ENCODE data around the gene AQP1. TPM values are rescaled to one million over a fixed set of nuclear protein-coding genes. Genes with fewer than 3 reads are reported as not detected.

Gene AQP1
- total RNA-seq, result 67.8 TPM

GRCh38 chr7:30911561-30911969 lies at the start of gene AQP1:
Gene AQP1, plus strand, starts transcription at chr7:30911853. Its CDS starts 57 bp downstream, at chr7:30911910.
- Histone ChIP-seq H3K27ac (ENCODE audit: low read depth, low read length) (peak within 1 kb of the TSS; percentile 51), H3K27me3 (ENCODE audit: control insufficient read depth in 3 of 3, insufficient read depth in 3 of 3, low read length in 3 of 3) (no peaks in the 10 kb centered on the region), H3K4me1 (ENCODE audit: control insufficient read depth in 3 of 3, insufficient read depth in 3 of 3, low read length in 3 of 3) (peaks cover 55 to 56% (median 56%) of the 10 kb centered on the region in 3 donors), H3K9ac (ENCODE audit: low read depth in 1 of 3, low read length in 3 of 3) (peak within 1 kb of the TSS; percentile 64 to 76 (median 71)), H3K9me3 (ENCODE audit: control insufficient read depth in 3 of 3, low read length in 3 of 3) (no peaks in the 10 kb centered on the region), H3K4me3 (ENCODE audit: low read length in 3 of 3) (peak within 1 kb of the TSS; percentile 62 to 72 (median 72)), H3K36me3 (ENCODE audit: control insufficient read depth in 3 of 3, insufficient read depth in 3 of 3, low read length in 3 of 3) (no peaks in the 10 kb centered on the region)

DNA sequence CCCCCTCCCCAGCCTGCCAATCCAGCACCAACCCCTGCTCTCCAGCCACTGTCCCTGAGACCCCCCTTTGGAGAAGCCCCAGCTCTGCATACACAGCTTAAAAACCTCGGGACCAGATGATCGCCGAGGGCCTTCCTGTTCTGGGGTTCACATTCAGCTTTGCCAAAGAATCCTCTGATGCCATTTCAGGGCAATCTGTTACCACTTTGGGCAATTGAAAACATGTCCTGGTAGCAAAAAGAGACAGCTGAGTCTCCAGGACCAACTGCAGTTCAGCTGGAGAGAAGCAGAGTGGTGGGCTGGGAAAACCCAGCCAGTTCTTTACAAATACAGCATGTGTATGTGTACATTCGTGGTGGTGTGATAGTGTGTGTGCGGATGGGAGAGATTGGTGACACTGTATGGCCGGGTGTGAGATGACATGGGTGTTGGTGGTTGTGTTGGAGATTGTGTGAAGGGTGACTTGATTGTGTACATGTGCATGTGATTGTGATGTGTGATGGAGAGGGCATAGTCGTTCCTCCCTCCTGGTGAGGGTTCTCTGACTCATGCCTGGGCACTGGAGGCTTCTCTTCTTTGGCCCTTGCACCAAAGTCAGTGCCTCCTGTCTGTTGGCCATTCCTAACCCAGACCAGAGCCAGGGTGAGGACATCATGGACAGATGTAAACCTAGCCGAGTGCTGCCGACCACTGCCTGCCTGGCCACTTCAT lies 48.5 kb upstream of the AQP1 start:
- no peaks in the 10 kb centered on the region for H3K27me3 ChIP-seq (ENCODE audit: control insufficient read depth in 3 of 3, insufficient read depth in 3 of 3, low read length in 3 of 3)
- H3K9ac ChIP-seq (ENCODE audit: low read depth in 1 of 3, low read length in 3 of 3), result no peak overlapping the region
- peaks cover 39 to 46% (median 39%) of the 10 kb centered on the region in 3 donors for H3K4me1 ChIP-seq (ENCODE audit: control insufficient read depth in 3 of 3, insufficient read depth in 3 of 3, low read length in 3 of 3)
- no peak overlapping the region for H3K4me3 ChIP-seq (ENCODE audit: low read length in 3 of 3)
- peak overlapping the region; percentile 60 for H3K27ac ChIP-seq (ENCODE audit: low read depth, low read length)
- no peaks in the 10 kb centered on the region for H3K9me3 ChIP-seq (ENCODE audit: control insufficient read depth in 3 of 3, low read length in 3 of 3)
- H3K36me3 ChIP-seq (ENCODE audit: control insufficient read depth in 3 of 3, insufficient read depth in 3 of 3, low read length in 3 of 3), result peaks cover 0 to 8% (median 6%) of the 10 kb centered on the region in 3 donors

- H3K4me1 ChIP-seq (ENCODE audit: control insufficient read depth in 3 of 3, insufficient read depth in 3 of 3, low read length in 3 of 3), result peaks cover 39 to 47% (median 43%) of the 10 kb centered on the region in 3 donors
- H3K27me3 ChIP-seq (ENCODE audit: control insufficient read depth in 3 of 3, insufficient read depth in 3 of 3, low read length in 3 of 3), result no peaks in the 10 kb centered on the region
- no peaks in the 10 kb centered on the region for H3K9me3 ChIP-seq (ENCODE audit: control insufficient read depth in 3 of 3, low read length in 3 of 3)
- no peak overlapping the region for H3K4me3 ChIP-seq (ENCODE audit: low read length in 3 of 3)
- peaks cover 0 to 10% (median 6%) of the 10 kb centered on the region in 3 donors for H3K36me3 ChIP-seq (ENCODE audit: control insufficient read depth in 3 of 3, insufficient read depth in 3 of 3, low read length in 3 of 3)
- no peak overlapping the region for H3K9ac ChIP-seq (ENCODE audit: low read depth in 1 of 3, low read length in 3 of 3)
- H3K27ac ChIP-seq (ENCODE audit: low read depth, low read length), result peak overlapping the region; percentile 60
Observed at GRCh38 chr7:30863706-30864035, 48.0 kb upstream of the AQP1 start.

DNA sequence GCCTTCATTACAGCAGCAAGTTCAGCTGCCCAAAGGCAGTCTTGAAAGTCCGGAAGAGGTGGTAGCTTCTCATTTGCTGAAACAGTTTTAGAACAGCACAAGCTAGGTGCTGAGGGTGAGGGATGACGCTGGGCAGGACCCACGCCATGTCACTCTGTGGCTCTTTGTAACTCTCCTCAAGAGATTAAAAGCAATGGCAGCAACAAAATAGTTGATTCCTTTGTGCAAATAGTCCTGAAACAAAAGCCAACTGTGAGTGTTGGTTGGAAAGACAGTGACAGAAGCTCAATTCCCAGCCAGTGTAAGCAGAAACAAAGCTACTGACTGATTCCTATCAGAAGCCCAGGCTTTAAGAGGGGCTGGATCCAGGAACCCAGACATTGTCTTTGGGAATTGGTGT lies 47.6 kb upstream of the AQP1 start:
- H3K9ac ChIP-seq (ENCODE audit: low read depth in 1 of 3, low read length in 3 of 3), result no peak overlapping the region
- no peak overlapping the region for H3K4me3 ChIP-seq (ENCODE audit: low read length in 3 of 3)
- no peaks in the 10 kb centered on the region for H3K27me3 ChIP-seq (ENCODE audit: control insufficient read depth in 3 of 3, insufficient read depth in 3 of 3, low read length in 3 of 3)
- H3K36me3 ChIP-seq (ENCODE audit: control insufficient read depth in 3 of 3, insufficient read depth in 3 of 3, low read length in 3 of 3), result peaks cover 0 to 10% (median 6%) of the 10 kb centered on the region in 3 donors
- peak overlapping the region; percentile 60 for H3K27ac ChIP-seq (ENCODE audit: low read depth, low read length)
- H3K9me3 ChIP-seq (ENCODE audit: control insufficient read depth in 3 of 3, low read length in 3 of 3), result no peaks in the 10 kb centered on the region
- H3K4me1 ChIP-seq (ENCODE audit: control insufficient read depth in 3 of 3, insufficient read depth in 3 of 3, low read length in 3 of 3), result peaks cover 42 to 47% (median 43%) of the 10 kb centered on the region in 3 donors

DNA sequence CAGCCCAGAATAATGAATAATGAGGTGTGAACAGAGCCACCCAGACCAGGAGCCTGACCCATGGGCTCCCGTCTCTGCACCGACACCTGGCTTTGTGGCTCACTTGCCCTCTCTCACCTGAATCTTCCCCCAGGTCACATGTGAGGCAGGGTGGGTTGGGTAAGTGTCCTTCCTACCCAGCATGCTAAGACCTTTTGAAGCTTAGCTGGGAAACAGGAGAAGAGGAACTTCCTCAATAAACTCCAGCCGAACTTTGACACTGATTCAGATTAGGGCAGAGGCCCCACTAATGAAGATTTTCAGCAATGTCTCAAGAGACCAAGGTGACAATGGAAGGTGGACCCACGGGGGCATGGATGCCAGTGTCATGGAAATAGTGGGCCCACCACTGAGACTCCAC lies 46.6 kb upstream of the AQP1 start:
- Histone ChIP-seq H3K36me3 (ENCODE audit: control insufficient read depth in 3 of 3, insufficient read depth in 3 of 3, low read length in 3 of 3) (peaks cover 0 to 6% (median 4%) of the 10 kb centered on the region in 3 donors), H3K27ac (ENCODE audit: low read depth, low read length) (no peak overlapping the region), H3K9me3 (ENCODE audit: control insufficient read depth in 3 of 3, low read length in 3 of 3) (no peaks in the 10 kb centered on the region), H3K27me3 (ENCODE audit: control insufficient read depth in 3 of 3, insufficient read depth in 3 of 3, low read length in 3 of 3) (no peaks in the 10 kb centered on the region), H3K4me3 (ENCODE audit: low read length in 3 of 3) (no peak overlapping the region), H3K4me1 (ENCODE audit: control insufficient read depth in 3 of 3, insufficient read depth in 3 of 3, low read length in 3 of 3) (peaks cover 42 to 47% (median 46%) of the 10 kb centered on the region in 3 donors), H3K9ac (ENCODE audit: low read depth in 1 of 3, low read length in 3 of 3) (no peak overlapping the region)

- Histone ChIP-seq H3K9ac (ENCODE audit: low read depth in 1 of 3, low read length in 3 of 3) (peak overlapping the region in 1 of 3 donors; percentile 25), H3K36me3 (ENCODE audit: control insufficient read depth in 3 of 3, insufficient read depth in 3 of 3, low read length in 3 of 3) (peaks cover 0 to 4% (median 4%) of the 10 kb centered on the region in 3 donors), H3K4me1 (ENCODE audit: control insufficient read depth in 3 of 3, insufficient read depth in 3 of 3, low read length in 3 of 3) (peaks cover 44 to 47% (median 46%) of the 10 kb centered on the region in 3 donors), H3K27me3 (ENCODE audit: control insufficient read depth in 3 of 3, insufficient read depth in 3 of 3, low read length in 3 of 3) (no peaks in the 10 kb centered on the region), H3K9me3 (ENCODE audit: control insufficient read depth in 3 of 3, low read length in 3 of 3) (no peaks in the 10 kb centered on the region), H3K4me3 (ENCODE audit: low read length in 3 of 3) (no peak overlapping the region), H3K27ac (ENCODE audit: low read depth, low read length) (no peak overlapping the region)
Observed at GRCh38 chr7:30865821-30866220, 45.8 kb upstream of the AQP1 start.

- Histone ChIP-seq H3K9me3 (ENCODE audit: control insufficient read depth in 3 of 3, low read length in 3 of 3) (no peaks in the 10 kb centered on the region), H3K27me3 (ENCODE audit: control insufficient read depth in 3 of 3, insufficient read depth in 3 of 3, low read length in 3 of 3) (no peaks in the 10 kb centered on the region), H3K27ac (ENCODE audit: low read depth, low read length) (no peak overlapping the region), H3K4me3 (ENCODE audit: low read length in 3 of 3) (no peak overlapping the region), H3K9ac (ENCODE audit: low read depth in 1 of 3, low read length in 3 of 3) (no peak overlapping the region), H3K36me3 (ENCODE audit: control insufficient read depth in 3 of 3, insufficient read depth in 3 of 3, low read length in 3 of 3) (peaks cover 0 to 7% (median 3%) of the 10 kb centered on the region in 3 donors), H3K4me1 (ENCODE audit: control insufficient read depth in 3 of 3, insufficient read depth in 3 of 3, low read length in 3 of 3) (peaks cover 45 to 47% (median 46%) of the 10 kb centered on the region in 3 donors)
Observed at GRCh38 chr7:30866939-30867338, 44.7 kb upstream of the AQP1 start.

DNA sequence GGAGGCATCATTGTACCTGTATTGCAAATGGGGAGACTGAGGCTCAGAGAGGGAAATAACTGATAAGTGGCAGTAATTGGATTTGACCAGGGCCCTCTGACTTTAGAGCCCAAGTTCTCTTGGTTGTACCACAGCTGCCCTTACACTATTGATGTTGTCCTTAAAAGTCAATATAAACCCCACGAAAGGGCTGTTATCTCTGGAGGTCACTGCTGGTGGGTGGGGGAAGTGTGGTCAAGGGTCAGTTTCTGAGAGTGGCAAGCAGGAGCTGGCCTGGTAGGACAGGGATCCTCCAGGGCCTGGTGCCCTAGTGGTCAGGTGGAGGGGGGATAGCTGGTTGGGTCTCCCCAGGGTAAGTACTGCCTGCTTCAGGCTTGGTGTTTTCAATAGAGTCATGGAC lies 44.2 kb upstream of the AQP1 start:
- peaks cover 44 to 46% (median 45%) of the 10 kb centered on the region in 3 donors for H3K4me1 ChIP-seq (ENCODE audit: control insufficient read depth in 3 of 3, insufficient read depth in 3 of 3, low read length in 3 of 3)
- no peak overlapping the region for H3K4me3 ChIP-seq (ENCODE audit: low read length in 3 of 3)
- peaks cover 0 to 12% (median 7%) of the 10 kb centered on the region in 3 donors for H3K36me3 ChIP-seq (ENCODE audit: control insufficient read depth in 3 of 3, insufficient read depth in 3 of 3, low read length in 3 of 3)
- H3K9ac ChIP-seq (ENCODE audit: low read depth in 1 of 3, low read length in 3 of 3), result no peak overlapping the region
- no peaks in the 10 kb centered on the region for H3K27me3 ChIP-seq (ENCODE audit: control insufficient read depth in 3 of 3, insufficient read depth in 3 of 3, low read length in 3 of 3)
- no peak overlapping the region for H3K27ac ChIP-seq (ENCODE audit: low read depth, low read length)
- no peaks in the 10 kb centered on the region for H3K9me3 ChIP-seq (ENCODE audit: control insufficient read depth in 3 of 3, low read length in 3 of 3)

- Histone ChIP-seq H3K36me3 (ENCODE audit: control insufficient read depth in 3 of 3, insufficient read depth in 3 of 3, low read length in 3 of 3) (peaks cover 2 to 22% (median 14%) of the 10 kb centered on the region in 3 donors), H3K27me3 (ENCODE audit: control insufficient read depth in 3 of 3, insufficient read depth in 3 of 3, low read length in 3 of 3) (no peaks in the 10 kb centered on the region), H3K9me3 (ENCODE audit: control insufficient read depth in 3 of 3, low read length in 3 of 3) (peaks cover 0 to 4% (median 0%) of the 10 kb centered on the region in 3 donors), H3K4me1 (ENCODE audit: control insufficient read depth in 3 of 3, insufficient read depth in 3 of 3, low read length in 3 of 3) (peaks cover 26 to 30% (median 27%) of the 10 kb centered on the region in 3 donors), H3K27ac (ENCODE audit: low read depth, low read length) (peak overlapping the region; percentile 21), H3K9ac (ENCODE audit: low read depth in 1 of 3, low read length in 3 of 3) (no peak overlapping the region), H3K4me3 (ENCODE audit: low read length in 3 of 3) (no peak overlapping the region)
Observed at GRCh38 chr7:30869794-30870611, 41.6 kb upstream of the AQP1 start.
